ENCODE data around the gene MRPL54.
A peak's percentile ranks its signal among the peaks of the same experiment; 100 is the strongest.

The MRPL54 gene

GRCh38 chr19:3762501-3763459 lies at the start of gene MRPL54:
Gene MRPL54, plus strand, starts transcription at chr19:3762682. Its CDS starts 19 bp downstream, at chr19:3762701.
- peak; percentile 100 for DNase-seq

- no peak for DNase-seq
Measured at GRCh38 chr19:3716147-3716668, 46.3 kb upstream of the MRPL54 start.

- no peak for DNase-seq
Measured at GRCh38 chr19:3719868-3720267, 42.6 kb upstream of the MRPL54 start.

GRCh38 chr19:3720349-3720917 lies 42.0 kb upstream of the MRPL54 start:
- DNase-seq: no peak

DNA sequence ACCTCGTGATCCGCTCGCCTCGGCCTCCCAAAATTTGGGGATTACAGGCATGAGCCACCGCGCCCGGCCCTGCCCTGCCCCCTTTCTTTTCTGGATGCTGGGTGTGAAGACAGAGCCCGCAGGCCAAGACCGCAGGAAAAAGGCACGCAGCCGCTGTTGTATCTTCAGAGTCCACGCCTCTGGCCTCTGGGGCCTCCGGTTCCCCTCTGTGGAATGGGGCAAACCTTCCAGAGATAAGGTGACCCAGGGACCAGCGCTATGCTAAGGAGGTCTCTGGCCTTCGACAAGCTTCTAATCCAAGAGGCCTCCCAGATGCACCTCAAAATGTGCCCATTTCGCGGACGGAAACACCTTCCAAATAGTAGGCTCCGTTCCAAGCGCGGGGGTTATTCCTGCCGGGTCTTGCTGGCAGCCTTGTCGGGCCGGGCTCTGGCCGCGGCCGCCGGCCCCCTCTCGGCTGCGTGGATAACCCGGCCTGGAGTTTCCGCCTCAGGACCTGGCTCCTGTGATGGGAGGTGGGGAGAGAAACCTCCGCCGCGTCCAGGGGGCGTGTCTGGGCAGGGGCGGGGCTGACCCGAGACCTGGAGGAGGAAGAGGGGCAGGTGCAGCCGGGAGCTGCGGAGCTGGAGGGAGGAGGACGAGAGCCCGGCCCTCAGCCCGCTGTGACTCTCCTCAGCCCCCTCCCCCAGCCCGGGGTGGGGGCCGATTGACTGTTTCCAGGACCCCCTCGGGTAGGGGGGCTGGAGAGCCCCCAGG lies 41.2 kb upstream of the MRPL54 start:
- DNase-seq: peak; percentile 79

DNA sequence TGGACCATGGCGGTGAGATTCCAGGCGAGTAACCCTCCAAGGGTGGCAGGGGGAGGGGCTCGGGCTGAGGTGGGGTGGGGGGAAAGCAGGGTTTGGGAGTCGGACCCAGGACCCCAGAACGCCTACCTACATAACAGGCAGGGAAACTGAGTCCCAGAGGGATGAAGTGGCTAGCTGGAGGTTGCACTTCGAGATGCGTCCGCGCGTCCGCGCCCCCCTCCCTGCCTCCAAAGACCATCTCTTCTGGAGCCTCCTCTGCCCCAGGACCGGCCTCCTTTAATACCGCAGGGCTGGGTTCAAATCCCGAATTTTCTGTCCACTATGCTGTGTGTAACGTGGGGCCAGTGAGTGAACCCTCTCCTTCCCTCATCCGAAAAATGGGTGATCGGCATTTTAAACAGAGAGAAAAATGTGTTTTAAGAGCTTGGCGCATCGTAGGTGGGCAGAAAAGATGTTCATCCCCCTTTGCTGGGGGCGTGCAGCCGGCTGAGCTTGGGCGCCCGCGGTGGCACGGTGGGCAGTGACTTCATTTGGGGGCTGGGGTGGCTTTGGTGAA lies 40.5 kb upstream of the MRPL54 start:
- DNase-seq: no peak

DNA sequence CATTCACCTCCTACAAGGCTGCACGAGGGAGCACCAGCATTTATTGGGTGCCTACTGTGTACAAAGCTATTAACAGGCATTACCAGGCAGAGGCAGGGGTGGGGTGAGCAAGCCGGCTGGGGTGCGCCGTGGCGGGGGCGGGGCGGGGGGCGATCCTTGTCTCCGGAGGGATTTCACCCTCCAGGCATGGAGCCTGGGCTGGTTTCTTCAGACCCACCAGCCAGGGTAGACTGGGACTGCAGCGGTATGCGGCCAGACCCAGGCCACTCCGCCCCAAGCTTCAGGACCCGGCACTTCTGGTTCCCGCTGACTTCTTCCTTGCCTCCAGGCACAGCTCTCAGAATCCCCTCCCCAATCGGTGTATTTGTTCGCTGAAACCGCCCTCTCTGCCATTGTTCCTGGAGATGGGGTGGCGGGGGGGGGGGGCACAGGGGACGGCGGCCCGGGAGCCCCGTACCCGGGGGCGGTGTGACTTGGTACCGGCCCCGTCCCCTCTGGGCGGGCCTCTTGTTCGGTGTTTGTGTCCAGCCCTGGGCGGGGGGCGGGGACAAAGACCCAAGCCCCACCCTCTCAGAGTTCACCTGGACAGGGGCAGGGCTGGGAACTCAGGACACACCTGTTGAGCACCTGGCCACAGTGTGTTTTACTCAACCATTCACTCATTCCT lies 39.9 kb upstream of the MRPL54 start:
- DNase-seq: no peak

DNA sequence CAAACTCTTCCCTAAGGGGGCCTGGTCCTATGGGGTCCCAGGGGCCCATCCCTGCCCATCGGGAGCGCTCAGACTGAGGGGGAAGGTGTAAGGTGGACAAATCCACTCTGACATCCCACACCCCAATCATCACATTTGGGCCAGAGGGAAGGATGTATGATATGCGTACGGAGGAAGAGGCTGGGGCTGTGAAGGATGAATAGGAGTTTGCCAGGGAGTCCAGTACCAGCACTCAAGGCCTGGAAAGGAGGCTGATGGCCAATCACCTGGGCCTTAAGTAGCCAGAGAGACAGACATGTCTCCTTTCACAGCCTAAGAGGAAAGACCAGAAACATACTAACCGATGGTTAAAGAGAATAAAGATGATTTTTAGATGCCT lies 39.4 kb upstream of the MRPL54 start:
- DNase-seq: no peak

DNA sequence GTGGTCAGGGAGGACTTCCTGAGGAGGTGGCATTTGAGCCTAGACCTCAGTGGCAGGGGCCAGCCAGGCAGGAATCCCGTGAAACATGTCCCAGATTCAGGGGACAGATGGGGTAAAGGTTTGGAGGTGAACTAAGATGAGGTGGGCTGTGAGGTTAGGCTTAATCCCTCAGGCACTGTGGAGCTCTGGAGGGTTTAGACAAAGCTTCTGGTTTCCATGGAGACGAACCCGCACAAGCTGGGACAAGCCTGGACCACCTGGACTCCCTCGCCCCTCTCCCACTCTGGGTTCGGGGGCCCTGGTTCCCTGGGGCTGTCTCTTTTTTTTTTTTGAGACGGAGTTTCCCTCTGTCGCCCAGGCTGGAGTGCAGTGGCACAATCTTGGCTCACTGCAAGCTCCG lies 38.6 kb upstream of the MRPL54 start:
- DNase-seq: no peak

GRCh38 chr19:3725121-3725520 lies 37.4 kb upstream of the MRPL54 start:
- DNase-seq: no peak

DNA sequence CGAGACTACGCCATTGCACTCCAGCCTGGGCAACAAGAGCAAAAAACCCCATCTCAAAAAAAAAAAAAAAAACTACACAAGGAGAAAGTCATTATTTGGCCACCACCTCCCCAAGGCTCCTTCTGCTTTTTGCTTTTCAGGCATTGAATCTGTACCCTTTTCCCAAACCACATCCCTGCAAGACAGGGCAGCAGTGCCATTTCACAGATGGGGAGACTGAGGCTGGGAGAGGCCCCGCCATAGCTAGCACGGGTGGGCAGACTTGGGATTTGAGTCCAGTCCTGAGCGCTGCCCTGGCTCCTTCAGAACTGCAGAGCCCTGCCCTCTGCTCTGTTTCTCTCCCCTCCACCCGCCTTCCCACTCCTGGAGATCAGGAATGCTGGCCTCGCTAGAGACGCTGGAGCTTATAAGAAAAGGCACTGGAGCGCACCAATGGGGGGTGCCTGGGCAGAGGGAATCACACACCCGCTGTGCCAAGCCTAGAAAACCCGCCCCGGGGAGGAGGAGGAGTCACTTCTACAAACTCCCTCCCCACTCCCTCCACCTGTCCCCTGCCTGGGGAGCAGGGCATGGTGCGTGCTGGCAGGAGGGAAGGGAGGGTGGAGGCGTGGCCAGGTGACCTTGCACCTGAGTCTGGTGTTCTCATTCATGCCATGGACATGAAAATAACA lies 36.7 kb upstream of the MRPL54 start:
- no peak for DNase-seq

GRCh38 chr19:3730457-3730958 lies 32.0 kb upstream of the MRPL54 start:
- DNase-seq: no peak

DNA sequence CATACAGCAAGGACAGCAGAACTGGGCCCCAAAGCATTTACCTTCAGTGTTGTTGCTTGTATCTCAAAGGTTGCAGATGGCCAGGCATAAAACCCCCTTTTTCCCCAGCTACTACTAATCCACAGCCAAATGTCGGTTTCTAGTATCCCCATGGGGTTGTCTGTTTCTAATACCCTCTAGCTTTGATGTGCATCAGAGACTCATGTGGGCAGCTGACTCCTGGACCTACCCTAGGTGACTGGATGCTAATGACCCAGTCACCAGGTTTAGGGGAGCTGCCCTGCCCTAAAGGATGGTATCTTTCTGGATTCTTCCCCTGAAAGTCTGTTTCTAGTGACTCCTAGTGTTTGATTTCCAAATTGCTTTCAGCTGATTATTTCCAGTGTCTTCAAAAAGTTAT lies 30.4 kb upstream of the MRPL54 start:
- DNase-seq: no peak

DNA sequence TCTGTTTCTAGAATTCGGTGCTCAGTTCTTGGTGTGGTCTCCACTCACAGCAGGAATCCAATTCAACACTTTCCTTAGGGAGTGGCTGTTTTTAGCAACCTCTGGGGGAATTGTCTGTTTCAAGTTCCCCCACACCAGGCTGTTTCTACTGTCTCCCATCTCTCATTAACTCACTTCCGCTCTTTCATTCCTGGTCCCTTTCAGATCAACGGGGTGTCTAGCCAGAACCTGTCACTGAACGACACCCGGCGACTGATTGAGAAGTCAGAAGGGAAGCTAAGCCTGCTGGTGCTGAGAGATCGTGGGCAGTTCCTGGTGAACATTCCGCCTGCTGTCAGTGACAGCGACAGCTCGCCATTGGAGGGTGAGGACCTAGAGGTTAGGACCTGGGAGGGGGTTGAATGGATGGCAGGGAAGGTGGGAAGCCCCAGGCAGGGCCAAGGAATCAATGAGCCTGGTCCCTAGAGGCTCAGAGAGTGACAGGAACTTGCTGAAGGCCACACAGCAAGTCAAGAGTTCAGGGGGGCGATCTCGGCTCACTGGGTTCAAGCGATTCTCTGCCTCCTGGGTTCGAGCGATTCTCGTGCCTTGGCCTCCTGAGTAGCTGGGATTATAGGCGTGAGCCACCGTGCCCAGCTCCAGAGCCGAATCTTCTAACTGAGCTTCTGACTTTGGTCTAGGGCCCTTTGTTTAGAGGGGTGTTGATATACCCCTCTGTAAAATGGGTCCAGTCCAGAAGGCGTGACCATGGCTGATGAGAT lies 28.8 kb upstream of the MRPL54 start:
- DNase-seq: no peak

DNA sequence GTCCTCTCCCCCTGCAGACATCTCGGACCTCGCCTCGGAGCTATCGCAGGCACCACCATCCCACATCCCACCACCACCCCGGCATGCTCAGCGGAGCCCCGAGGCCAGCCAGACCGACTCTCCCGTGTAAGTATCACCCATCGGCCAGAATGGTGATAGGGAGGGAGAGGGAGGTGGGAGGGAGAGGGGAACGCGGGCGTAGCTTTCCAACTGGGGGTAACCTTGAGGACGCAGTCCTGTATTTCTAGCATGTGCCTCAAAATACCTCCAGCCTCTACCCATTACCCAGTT lies 28.2 kb upstream of the MRPL54 start:
- DNase-seq: no peak

DNA sequence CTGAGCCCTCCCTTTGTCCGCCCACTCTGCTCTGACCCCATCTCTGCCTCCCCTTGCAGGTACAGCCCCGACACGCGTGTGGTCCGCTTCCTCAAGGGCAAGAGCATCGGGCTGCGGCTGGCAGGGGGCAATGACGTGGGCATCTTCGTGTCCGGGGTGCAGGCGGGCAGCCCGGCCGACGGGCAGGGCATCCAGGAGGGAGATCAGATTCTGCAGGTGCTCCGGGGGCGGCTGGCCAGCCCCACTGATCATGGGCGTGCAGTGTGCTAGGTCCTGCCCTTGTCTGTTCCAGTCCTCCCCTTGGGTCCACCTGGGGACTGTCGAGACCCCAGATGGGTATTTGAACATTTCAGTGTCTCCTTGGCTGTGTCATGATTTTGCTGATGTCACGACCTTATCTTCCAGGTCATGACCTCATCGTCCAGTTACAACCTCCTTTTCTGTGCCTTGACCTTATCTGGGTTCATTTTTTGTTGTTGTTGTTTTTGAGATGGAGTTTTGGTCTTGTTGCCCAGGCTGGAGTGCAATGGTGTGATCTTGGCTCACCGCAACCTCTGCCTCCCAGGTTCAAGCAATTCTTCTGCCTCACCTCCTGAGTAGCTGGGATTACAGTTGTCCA lies 26.3 kb upstream of the MRPL54 start:
- DNase-seq: no peak

GRCh38 chr19:3737487-3738205 lies 24.8 kb upstream of the MRPL54 start:
- no peak for DNase-seq

- DNase-seq: no peak
Measured at GRCh38 chr19:3738477-3739220, 23.8 kb upstream of the MRPL54 start.

DNA sequence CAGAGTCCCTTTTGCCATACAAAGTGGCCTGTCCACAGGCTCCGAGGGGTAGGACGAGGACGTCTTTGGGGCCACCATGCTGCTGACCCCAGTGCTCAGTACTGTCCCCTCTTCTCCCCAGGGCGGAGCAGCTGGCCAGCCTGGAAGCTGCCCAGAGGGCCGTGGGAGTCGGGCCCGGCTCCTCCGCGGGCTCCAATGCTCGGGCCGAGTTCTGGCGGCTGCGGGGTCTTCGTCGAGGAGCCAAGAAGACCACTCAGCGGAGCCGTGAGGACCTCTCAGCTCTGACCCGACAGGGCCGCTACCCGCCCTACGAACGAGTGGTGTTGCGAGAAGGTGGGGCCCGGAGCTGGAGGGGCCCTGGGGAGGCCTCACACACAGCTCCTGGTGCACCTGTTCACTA lies 22.1 kb upstream of the MRPL54 start:
- DNase-seq: no peak

Data from activated CD4-positive, alpha-beta T cell treated with anti-CD3 and anti-CD28 coated beads for 1 hour (primary cell).